ENCODE results near the gene PLSCR3.
A peak's percentile ranks its signal among the peaks of the same experiment; 100 is the strongest.

The PLSCR3 gene

GRCh38 chr17:7427549-7427948, 33.2 kb upstream of the PLSCR3 start:
- intact Hi-C loops (cut with DNase I) = no loop called here

GRCh38 chr17:7426896-7427489, 32.7 kb upstream of the PLSCR3 start:
- intact Hi-C loops (cut with DNase I) = no loop called here
- peak in 1 of 10 donors; percentile 75 for DNase-seq

More at GRCh38 chr17:7427549-7427948, 33.2 kb upstream of the PLSCR3 start:
- no peak for DNase-seq

GRCh38 chr17:7426203-7426863, 32.0 kb upstream of the PLSCR3 start:
- peak in 1 of 10 donors; percentile 47 for DNase-seq
- intact Hi-C loops (cut with DNase I) = no loop called here

- intact Hi-C loops (cut with DNase I) = no loop called here
- no peak for DNase-seq
Observed at GRCh38 chr17:7425756-7426155, 31.4 kb upstream of the PLSCR3 start.

GRCh38 chr17:7425316-7425715, 31.0 kb upstream of the PLSCR3 start, which contains the start of gene SPEM2:
Gene SPEM2, plus strand, starts transcription at chr17:7425616. Its CDS starts 73 bp downstream, at chr17:7425689.
- intact Hi-C loops (cut with DNase I) = no loop called here
- DNase-seq = no peak

- intact Hi-C loops (cut with DNase I) = no loop called here
Observed at GRCh38 chr17:7423679-7424078, 29.4 kb upstream of the PLSCR3 start.

GRCh38 chr17:7421186-7421585, 26.9 kb upstream of the PLSCR3 start:
- intact Hi-C loops (cut with DNase I) = no loop called here

More at GRCh38 chr17:7423679-7424078, 29.4 kb upstream of the PLSCR3 start:
- DNase-seq = no peak

GRCh38 chr17:7419819-7420610, 25.7 kb upstream of the PLSCR3 start, which contains the start of gene SPEM1:
Gene SPEM1, plus strand, starts transcription at chr17:7420324. Its CDS starts 61 bp downstream, at chr17:7420385.
- DNase-seq = no peak
- intact Hi-C loops (cut with DNase I) = no loop called here

More at GRCh38 chr17:7421186-7421585, 26.9 kb upstream of the PLSCR3 start:
- DNase-seq = peak in 1 of 10 donors; percentile 78

- peak in 1 of 10 donors; percentile 78 for DNase-seq
- intact Hi-C loops (cut with DNase I) = no loop called here
Observed at GRCh38 chr17:7418472-7419152, 24.3 kb upstream of the PLSCR3 start.

- DNase-seq = peak in 1 of 10 donors; percentile 72
- intact Hi-C loops (cut with DNase I) = no loop called here
Observed at GRCh38 chr17:7417056-7417655, 22.8 kb upstream of the PLSCR3 start.

GRCh38 chr17:7416323-7416722, 22.0 kb upstream of the PLSCR3 start:
- DNase-seq = no peak
- intact Hi-C loops (cut with DNase I) = no loop called here

GRCh38 chr17:7415784-7416183, 21.5 kb upstream of the PLSCR3 start:
- intact Hi-C loops (cut with DNase I) = no loop called here
- DNase-seq = peak in 1 of 10 donors; percentile 76

- intact Hi-C loops (cut with DNase I) = no loop called here
- DNase-seq = no peak
Observed at GRCh38 chr17:7414837-7415236, 20.5 kb upstream of the PLSCR3 start.

- intact Hi-C loops (cut with DNase I) = no loop called here
- no peak for DNase-seq
Observed at GRCh38 chr17:7413346-7413985, 19.1 kb upstream of the PLSCR3 start.

GRCh38 chr17:7411427-7411750, 17.1 kb upstream of the PLSCR3 start:
- DNase-seq = no peak
- intact Hi-C loops (cut with DNase I) = no loop called here

GRCh38 chr17:7410634-7411426, 16.5 kb upstream of the PLSCR3 start:
- DNase-seq = no peak
- intact Hi-C loops (cut with DNase I) = no loop called here

GRCh38 chr17:7409716-7410115, 15.4 kb upstream of the PLSCR3 start:
- no peak for DNase-seq
- intact Hi-C loops (cut with DNase I) = no loop called here

- intact Hi-C loops (cut with DNase I) = no loop called here
- DNase-seq = no peak
Observed at GRCh38 chr17:7408863-7409262, 14.5 kb upstream of the PLSCR3 start.

- intact Hi-C loops (cut with DNase I) = no loop called here
- DNase-seq = no peak
Observed at GRCh38 chr17:7408252-7408727, 14.0 kb upstream of the PLSCR3 start.

Measured in posterior cingulate gyrus (tissue), 11 donors.